RWPE1 (cell line): ENCODE measurements around the gene AKR1D1.
"Not testable (repeated sequence)": the region's sequence is repeated elsewhere in the genome, so short reads cannot be mapped to it uniquely, and the experiment has no call there.

ENCODE experiments used
- CTCF ChIA-PET: fragments of 350-600 bp; sonication (Branson Sonifier 250); formaldehyde crosslinking; extraction: SDS; loops from one replicate; lab custom pipeline; 2021; lab: Yijun Ruan, JAX
- POLR2A ChIA-PET: fragments of 400-600 bp; formaldehyde crosslinking; extraction: SDS; loops from one replicate; lab custom pipeline; 2020; ENCODE audit warnings: antibody characterized with exemption; ENCODE audit not compliant: low non-redundant PET; lab: Yijun Ruan, JAX
- DNase-seq: peaks from one replicate; pipeline ENCODE4 v3.0.0; 2012; ENCODE audit warnings: low spot score
- H3K27ac ChIP-seq: fragments of 450-650 bp; 2 replicates; pipeline ENCODE4 v1.5.1; 2017
- CTCF ChIP-seq: fragments of 450-650 bp; conservative IDR thresholded peaks from 2 replicates; pipeline ENCODE4 v1.5.1; 2017; ENCODE audit warnings: low read depth, mild to moderate bottlenecking

AKR1D1 gene

GRCh38 chr7:138144958-138145357 lies 68.7 kb downstream of the AKR1D1 start:
- ChIA-PET CTCF (no interaction called here), POLR2A (no interaction called here)
- H3K27ac ChIP-seq: no peak overlapping the region

GRCh38 chr7:138146221-138146620 lies 70.0 kb downstream of the AKR1D1 start:
- CTCF ChIA-PET: interaction anchor here (0.6 kb wide), 1 partner anchor 65 kb away, joined by 4 read pairs; no protein-coding TSS in a partner anchor

More at GRCh38 chr7:138144958-138145357, 68.7 kb downstream of the AKR1D1 start:
- DNase-seq: no peak
- TF ChIP-seq CTCF: no peak

GRCh38 chr7:138146757-138147734 lies 70.8 kb downstream of the AKR1D1 start:
- POLR2A ChIA-PET, DNase-seq, H3K27ac ChIP-seq: not testable (repeated sequence)
- CTCF ChIA-PET: interaction anchor here (0.6 kb wide), 1 partner anchor 64 kb away, joined by 4 read pairs; no protein-coding TSS in a partner anchor

More at GRCh38 chr7:138146221-138146620, 70.0 kb downstream of the AKR1D1 start:
- H3K27ac ChIP-seq, DNase-seq, POLR2A ChIA-PET: not testable (repeated sequence)

- POLR2A ChIA-PET: no interaction called here
- TF ChIP-seq CTCF: no peak
- no peak overlapping the region for H3K27ac ChIP-seq
- CTCF ChIA-PET: no interaction called here
- DNase-seq: no peak
Measured at GRCh38 chr7:138151731-138152577, 75.7 kb downstream of the AKR1D1 start.

GRCh38 chr7:138154661-138155060 lies 78.4 kb downstream of the AKR1D1 start:
- no peak for TF ChIP-seq CTCF
- ChIA-PET CTCF (no interaction called here), POLR2A (no interaction called here)
- no peak for DNase-seq
- no peak overlapping the region for H3K27ac ChIP-seq

GRCh38 chr7:138157702-138158101 lies 81.4 kb downstream of the AKR1D1 start:
- POLR2A ChIA-PET: no interaction called here
- TF ChIP-seq CTCF: no peak
- CTCF ChIA-PET: interaction anchor here (0.6 kb wide), 1 partner anchor 408 kb away, joined by 3 read pairs; no protein-coding TSS in a partner anchor
- no peak for DNase-seq
- H3K27ac ChIP-seq: no peak overlapping the region
